PC-9 (cell line): ENCODE data around the gene PLXDC2.

ENCODE experiments used
- EZH2 ChIP-seq: fragments of 200-600 bp; sonication (generic); IDR thresholded peaks from 2 replicates; pipeline ENCODE4 v1.8.0; 2017; ENCODE audit warnings: antibody characterized with exemption, low read depth
- TF ChIP-seq, protein P1 (sequence below): fragments of 200-600 bp; sonication (generic); conservative IDR thresholded peaks from 2 replicates; pipeline ENCODE4 v1.6.1; 2017; ENCODE audit warnings: mixed run types, antibody characterized with exemption, mild to moderate bottlenecking, moderate library complexity

DNA sequence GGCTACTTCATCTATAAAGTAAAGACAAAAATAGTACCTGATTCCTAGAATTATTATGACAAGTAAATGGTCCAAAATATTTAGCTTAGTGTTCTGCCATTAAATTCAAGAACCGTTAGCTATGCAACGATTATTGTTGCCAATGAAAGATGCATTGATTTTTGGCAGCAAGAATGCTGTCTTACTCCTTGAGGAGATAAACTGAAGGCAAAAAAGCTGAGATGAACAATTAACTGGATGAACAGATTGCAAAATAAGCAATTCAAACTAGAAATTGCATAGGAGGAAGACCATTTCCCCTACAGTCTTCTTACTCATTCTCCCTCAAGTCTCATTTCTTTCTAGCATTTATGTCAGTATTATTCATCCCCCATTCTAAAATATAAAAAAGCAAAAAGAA is 484.5 kb downstream of the PLXDC2 start:
- no peak for TF ChIP-seq EZH2
- TF ChIP-seq, protein P1, sequence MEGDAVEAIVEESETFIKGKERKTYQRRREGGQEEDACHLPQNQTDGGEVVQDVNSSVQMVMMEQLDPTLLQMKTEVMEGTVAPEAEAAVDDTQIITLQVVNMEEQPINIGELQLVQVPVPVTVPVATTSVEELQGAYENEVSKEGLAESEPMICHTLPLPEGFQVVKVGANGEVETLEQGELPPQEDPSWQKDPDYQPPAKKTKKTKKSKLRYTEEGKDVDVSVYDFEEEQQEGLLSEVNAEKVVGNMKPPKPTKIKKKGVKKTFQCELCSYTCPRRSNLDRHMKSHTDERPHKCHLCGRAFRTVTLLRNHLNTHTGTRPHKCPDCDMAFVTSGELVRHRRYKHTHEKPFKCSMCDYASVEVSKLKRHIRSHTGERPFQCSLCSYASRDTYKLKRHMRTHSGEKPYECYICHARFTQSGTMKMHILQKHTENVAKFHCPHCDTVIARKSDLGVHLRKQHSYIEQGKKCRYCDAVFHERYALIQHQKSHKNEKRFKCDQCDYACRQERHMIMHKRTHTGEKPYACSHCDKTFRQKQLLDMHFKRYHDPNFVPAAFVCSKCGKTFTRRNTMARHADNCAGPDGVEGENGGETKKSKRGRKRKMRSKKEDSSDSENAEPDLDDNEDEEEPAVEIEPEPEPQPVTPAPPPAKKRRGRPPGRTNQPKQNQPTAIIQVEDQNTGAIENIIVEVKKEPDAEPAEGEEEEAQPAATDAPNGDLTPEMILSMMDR: no peak
